NCI-H526 treated with DMSO at 0.1 percent for 48 hours (cell line): ENCODE results near the gene GUK1.
"Not testable (repeated sequence)": the region's sequence is repeated elsewhere in the genome, so short reads cannot be mapped to it uniquely, and the experiment has no call there.

Source experiments
- DNase-seq: peaks from one replicate; lab custom pipeline; 2025; lab: John Stamatoyannopoulos, UW

The GUK1 gene

GRCh38 chr1:228104526-228105269, 35.4 kb upstream of the GUK1 start:
- DNase-seq = no peak

- DNase-seq = no peak
These were observed 34.6 kb upstream of the GUK1 start for GRCh38 chr1:228105270-228105995.

GRCh38 chr1:228105996-228106799, 33.9 kb upstream of the GUK1 start:
- DNase-seq = no peak

- DNase-seq = no peak
These were observed 33.4 kb upstream of the GUK1 start for GRCh38 chr1:228106800-228107054.

GRCh38 chr1:228107636-228108035, 32.4 kb upstream of the GUK1 start:
- DNase-seq = no peak

- no peak for DNase-seq
These were observed 31.9 kb upstream of the GUK1 start for GRCh38 chr1:228108055-228108690.

- DNase-seq = no peak
These were observed 31.4 kb upstream of the GUK1 start for GRCh38 chr1:228108742-228109072.

GRCh38 chr1:228109073-228109961, 30.8 kb upstream of the GUK1 start, which contains the start of gene MRPL55:
Gene MRPL55, minus strand, starts transcription at chr1:228109299. Its CDS starts 1,039 bp downstream, at chr1:228108260.
- DNase-seq = peak; percentile 59

GRCh38 chr1:228109962-228110488, 30.1 kb upstream of the GUK1 start:
- DNase-seq = no peak

- no peak for DNase-seq
These were observed 29.5 kb upstream of the GUK1 start for GRCh38 chr1:228110556-228110955.

- DNase-seq = not testable (repeated sequence)
These were observed 28.8 kb upstream of the GUK1 start for GRCh38 chr1:228111315-228111714.

GRCh38 chr1:228112167-228112566, 27.9 kb upstream of the GUK1 start:
- DNase-seq = no peak

- DNase-seq = no peak
These were observed 27.5 kb upstream of the GUK1 start for GRCh38 chr1:228112617-228113016.

GRCh38 chr1:228114827-228115226, 25.3 kb upstream of the GUK1 start:
- no peak for DNase-seq

GRCh38 chr1:228117335-228117734, 22.7 kb upstream of the GUK1 start:
- DNase-seq = no peak

- no peak for DNase-seq
These were observed 22.0 kb upstream of the GUK1 start for GRCh38 chr1:228118040-228118439.

GRCh38 chr1:228120351-228120750, 19.7 kb upstream of the GUK1 start:
- no peak for DNase-seq

GRCh38 chr1:228120857-228121489, 19.1 kb upstream of the GUK1 start:
- DNase-seq = no peak

GRCh38 chr1:228122921-228123441, 17.1 kb upstream of the GUK1 start:
- DNase-seq = no peak

GRCh38 chr1:228123505-228123904, 16.6 kb upstream of the GUK1 start:
- DNase-seq = no peak

GRCh38 chr1:228125185-228125584, 14.9 kb upstream of the GUK1 start:
- DNase-seq = no peak
